GM23338 (cell line): Measurements from ENCODE around the gene GJD2. TPM values are rescaled to one million over a fixed set of nuclear protein-coding genes. Genes with fewer than 3 reads are reported as not detected.
A peak's percentile ranks its signal among the peaks of the same experiment; 100 is the strongest.

Experiments used
- ATAC-seq: fragments of 200-7000 bp; cut with Tn5 transposase; 3 replicates; pipeline ENCODE4 v1.9.1; 2020
- DNase-seq: peaks from one replicate; pipeline ENCODE4 v3.0.0-alpha.2; 2015; ENCODE audit warnings: low spot score
- H2AFZ ChIP-seq: fragments of 200-600 bp; sonication (generic); 2 replicates; pipeline ENCODE4 v1.8.0; 2016; ENCODE audit warnings: antibody characterized with exemption, mild to moderate bottlenecking, moderate library complexity
- H3F3A ChIP-seq: fragments of 200-600 bp; sonication (generic); replicated peaks from 2 replicates; pipeline ENCODE4 v1.8.0; 2017; ENCODE audit warnings: antibody characterized with exemption, mixed run types, low read depth
- H3K27ac ChIP-seq: fragments of 200-600 bp; sonication (generic); 2 replicates; pipeline ENCODE4 v1.6.1; 2016; ENCODE audit warnings: low read depth
- H3K27me3 ChIP-seq: fragments of 200-600 bp; sonication (generic); 2 replicates; pipeline ENCODE4 v1.8.0; 2016; ENCODE audit warnings: mild to moderate bottlenecking, mixed run types, moderate library complexity; ENCODE audit not compliant: insufficient read depth
- H3K36me3 ChIP-seq: fragments of 200-600 bp; sonication (generic); 2 replicates; pipeline ENCODE4 v1.8.0; 2016; ENCODE audit warnings: mild to moderate bottlenecking; ENCODE audit not compliant: insufficient read depth
- H3K4me1 ChIP-seq: fragments of 200-600 bp; sonication (generic); 2 replicates; pipeline ENCODE4 v1.8.0; 2016; ENCODE audit warnings: mild to moderate bottlenecking, moderate library complexity; ENCODE audit not compliant: insufficient read depth
- H3K4me2 ChIP-seq: fragments of 200-600 bp; sonication (generic); 2 replicates; pipeline ENCODE4 v1.7.1; 2017; ENCODE audit warnings: mixed run types
- H3K4me3 ChIP-seq: fragments of 200-600 bp; sonication (generic); 2 replicates; pipeline ENCODE4 v1.6.1; 2016; ENCODE audit warnings: mixed run types
- H3K79me2 ChIP-seq: fragments of 200-600 bp; sonication (generic); replicated peaks from 2 replicates; pipeline ENCODE4 v1.8.0; 2017; ENCODE audit warnings: mild to moderate bottlenecking; ENCODE audit not compliant: insufficient read depth
- H3K9me2 ChIP-seq: fragments of 200-600 bp; sonication (generic); 2 replicates; pipeline ENCODE4 v1.8.0; 2017; ENCODE audit not compliant: insufficient read depth
- H4K20me1 ChIP-seq: fragments of 200-600 bp; sonication (generic); replicated peaks from 2 replicates; pipeline ENCODE4 v1.8.0; 2017; ENCODE audit warnings: mild to moderate bottlenecking; ENCODE audit not compliant: insufficient read depth
- H3K27ac Mint-ChIP-seq: 2 replicates; pipeline ENCODE4 v1.8.0; 2020; ENCODE audit warnings: inconsistent platforms, mild to moderate bottlenecking, moderate library complexity, mixed read lengths
- H3K27me3 Mint-ChIP-seq: 3 replicates; pipeline ENCODE4 v1.8.0; 2022; ENCODE audit warnings: low read depth, mild to moderate bottlenecking, moderate library complexity, mixed read lengths, inconsistent platforms; ENCODE audit not compliant: insufficient read depth, poor library complexity
- H3K36me3 Mint-ChIP-seq: 3 replicates; pipeline ENCODE4 v1.8.0; 2021; ENCODE audit warnings: low read depth, mild to moderate bottlenecking, inconsistent platforms, moderate library complexity, mixed read lengths
- H3K4me1 Mint-ChIP-seq: 3 replicates; pipeline ENCODE4 v1.8.0; 2020; ENCODE audit warnings: mild to moderate bottlenecking, inconsistent platforms, mixed read lengths
- H3K4me3 Mint-ChIP-seq: 3 replicates; pipeline ENCODE4 v1.8.0; 2021; ENCODE audit warnings: moderate library complexity, mild to moderate bottlenecking, inconsistent platforms, mixed read lengths
- H3K9me3 Mint-ChIP-seq: 3 replicates; pipeline ENCODE4 v1.8.0; 2020; ENCODE audit warnings: moderate library complexity, mild to moderate bottlenecking, inconsistent platforms, mixed read lengths
- CREB1 ChIP-seq: fragments of 250-450 bp; sonication (Bioruptor Pico); IDR thresholded peaks from 2 replicates; pipeline ENCODE4 v1.5.0; 2020; ENCODE audit warnings: low read depth, mild to moderate bottlenecking, moderate library complexity
- EZH2 ChIP-seq: fragments of 200-600 bp; sonication (generic); IDR thresholded peaks from one replicate; pipeline ENCODE4 v1.8.0; 2017; ENCODE audit warnings: antibody characterized with exemption, mild to moderate bottlenecking, low read depth; ENCODE audit not compliant: unreplicated experiment
- EZH2phosphoT487 ChIP-seq: fragments of 200-600 bp; sonication (generic); IDR thresholded peaks from one replicate; pipeline ENCODE4 v1.8.1; 2018; ENCODE audit warnings: antibody characterized with exemption; ENCODE audit not compliant: unreplicated experiment
- JUNB ChIP-seq: IDR thresholded peaks from one replicate; pipeline ENCODE4 v1.6.1; 2016; ENCODE audit warnings: antibody characterized with exemption; ENCODE audit not compliant: unreplicated experiment
- NANOG ChIP-seq: IDR thresholded peaks from 2 replicates; pipeline ENCODE4 v1.6.1; 2016; ENCODE audit warnings: antibody characterized with exemption, borderline replicate concordance
- STAT1 ChIP-seq: IDR thresholded peaks from one replicate; pipeline ENCODE4 v1.6.1; 2016; ENCODE audit warnings: antibody characterized with exemption; ENCODE audit not compliant: unreplicated experiment
- ZNF114 ChIP-seq: fragments of 250-450 bp; sonication (Bioruptor Pico); IDR thresholded peaks from 2 replicates; pipeline ENCODE4 v1.5.0; 2020; ENCODE audit warnings: mild to moderate bottlenecking, moderate library complexity
- ZNF331 ChIP-seq: fragments of 250-450 bp; sonication (Bioruptor Pico); IDR thresholded peaks from 2 replicates; pipeline ENCODE4 v1.5.0; 2020; ENCODE audit warnings: low read depth, mild to moderate bottlenecking, moderate library complexity
- polyA plus RNA-seq: library from polyadenylated mRNA; unstranded; fragments of >200 nt; fragmentation: Nextera tagmentation; extraction: Ambion mirVana; gene quantifications from 2 replicates; pipeline ENCODE4 v1.2.1, GENCODE V29; 2016
- total RNA-seq: library from RNA; depleted of rRNA; stranded (reverse); fragments of >200 nt; shearing (Covaris generic); gene quantifications from 2 replicates; pipeline ENCODE4 v1.2.3, GENCODE V29; 2014
- TF ChIP-seq, protein P1 (sequence below): IDR thresholded peaks from one replicate; pipeline ENCODE4 v1.6.1; 2018; ENCODE audit warnings: antibody characterized with exemption; ENCODE audit not compliant: unreplicated experiment
- TF ChIP-seq, protein P2 (sequence below): IDR thresholded peaks from 2 replicates; pipeline ENCODE4 v1.6.1; 2016; ENCODE audit warnings: antibody characterized with exemption

GJD2 gene
- total and polyA plus RNA-seq, 2 experiments from 2014 or later: 0.29 to 0.63 TPM

DNA sequence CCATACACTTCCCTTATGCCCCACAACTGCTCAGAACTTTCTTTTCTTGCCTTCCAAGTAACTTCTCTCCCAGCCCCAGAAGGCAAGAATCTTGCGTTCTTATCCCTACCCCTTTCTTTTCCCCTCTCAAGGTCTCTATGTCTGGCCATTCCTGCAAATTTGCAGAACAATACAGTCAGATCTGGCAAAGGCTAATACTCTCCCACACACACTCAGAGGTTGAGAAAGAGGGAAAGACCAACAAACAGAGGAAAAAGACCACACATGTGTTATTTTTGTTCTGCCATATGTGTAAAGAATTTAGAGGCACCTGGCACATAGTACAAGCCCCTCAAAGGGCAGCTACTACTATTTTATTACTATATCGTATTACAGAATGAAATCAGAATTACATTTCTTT lies 25.7 kb downstream of the GJD2 start (continued):
- TF ChIP-seq, protein P1, sequence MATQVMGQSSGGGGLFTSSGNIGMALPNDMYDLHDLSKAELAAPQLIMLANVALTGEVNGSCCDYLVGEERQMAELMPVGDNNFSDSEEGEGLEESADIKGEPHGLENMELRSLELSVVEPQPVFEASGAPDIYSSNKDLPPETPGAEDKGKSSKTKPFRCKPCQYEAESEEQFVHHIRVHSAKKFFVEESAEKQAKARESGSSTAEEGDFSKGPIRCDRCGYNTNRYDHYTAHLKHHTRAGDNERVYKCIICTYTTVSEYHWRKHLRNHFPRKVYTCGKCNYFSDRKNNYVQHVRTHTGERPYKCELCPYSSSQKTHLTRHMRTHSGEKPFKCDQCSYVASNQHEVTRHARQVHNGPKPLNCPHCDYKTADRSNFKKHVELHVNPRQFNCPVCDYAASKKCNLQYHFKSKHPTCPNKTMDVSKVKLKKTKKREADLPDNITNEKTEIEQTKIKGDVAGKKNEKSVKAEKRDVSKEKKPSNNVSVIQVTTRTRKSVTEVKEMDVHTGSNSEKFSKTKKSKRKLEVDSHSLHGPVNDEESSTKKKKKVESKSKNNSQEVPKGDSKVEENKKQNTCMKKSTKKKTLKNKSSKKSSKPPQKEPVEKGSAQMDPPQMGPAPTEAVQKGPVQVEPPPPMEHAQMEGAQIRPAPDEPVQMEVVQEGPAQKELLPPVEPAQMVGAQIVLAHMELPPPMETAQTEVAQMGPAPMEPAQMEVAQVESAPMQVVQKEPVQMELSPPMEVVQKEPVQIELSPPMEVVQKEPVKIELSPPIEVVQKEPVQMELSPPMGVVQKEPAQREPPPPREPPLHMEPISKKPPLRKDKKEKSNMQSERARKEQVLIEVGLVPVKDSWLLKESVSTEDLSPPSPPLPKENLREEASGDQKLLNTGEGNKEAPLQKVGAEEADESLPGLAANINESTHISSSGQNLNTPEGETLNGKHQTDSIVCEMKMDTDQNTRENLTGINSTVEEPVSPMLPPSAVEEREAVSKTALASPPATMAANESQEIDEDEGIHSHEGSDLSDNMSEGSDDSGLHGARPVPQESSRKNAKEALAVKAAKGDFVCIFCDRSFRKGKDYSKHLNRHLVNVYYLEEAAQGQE: no peak
- TF ChIP-seq EZH2phosphoT487 (no peak), ZNF114 (CRISPR knock-in tag) (no peak), EZH2 (no peak)

DNA sequence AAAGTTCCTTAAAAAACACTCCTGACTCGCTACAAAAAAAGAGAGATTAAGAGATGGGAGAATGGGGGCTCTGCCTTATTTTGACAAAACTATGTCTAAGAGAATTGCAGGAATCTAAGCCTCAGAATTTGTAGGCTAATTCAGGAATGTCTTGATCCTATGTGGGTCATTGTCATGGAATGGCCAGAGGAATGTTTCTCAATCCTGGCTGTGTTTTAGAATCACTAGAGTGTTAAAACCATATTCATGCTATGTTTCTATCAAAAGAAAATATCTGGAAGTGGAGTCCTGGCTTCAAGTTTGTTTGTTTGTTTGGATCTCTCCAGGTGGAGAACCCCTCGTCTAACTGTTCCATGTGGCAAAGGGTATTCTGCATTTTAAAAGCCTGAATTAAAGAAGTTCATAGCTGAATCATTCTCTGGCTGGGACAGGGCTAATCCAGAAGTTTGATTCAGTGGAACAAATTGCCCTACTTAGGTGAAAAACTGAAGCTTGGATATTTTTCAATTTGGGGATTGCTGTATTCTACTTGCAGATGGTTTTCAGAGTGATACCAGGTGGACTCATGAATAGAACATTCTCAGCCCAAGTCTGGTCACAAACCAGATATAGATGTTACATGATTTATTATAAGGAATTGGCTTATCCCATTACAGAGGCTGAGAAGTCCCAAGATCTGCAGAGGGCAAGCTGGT lies 28.2 kb downstream of the GJD2 start:
- DNase-seq (peak; percentile 84), ATAC-seq (peak; percentile 20)
- peak overlapping the region; percentile 72; the same call in 1 of the 2 replicates for H3K27ac Mint-ChIP-seq
- TF ChIP-seq EZH2 (no peak), NANOG (peak; percentile 57; the same call in 1 of the 2 replicates), CREB1 (CRISPR knock-in tag) (no peak)
- H3K4me1 Mint-ChIP-seq: peaks cover 38% of the 10 kb centered on the region
- Histone ChIP-seq H3K4me2 (peak overlapping the region; percentile 17; the same call in 1 of the 2 replicates), H4K20me1 (no peaks in the 10 kb centered on the region), H3K4me1 (peaks cover 45% of the 10 kb centered on the region), H3F3A (no peaks in the 10 kb centered on the region), H3K36me3 (no peaks in the 10 kb centered on the region), H3K4me3 (no peak overlapping the region), H3K9me2 (0 out of 2 replicates have a peak, but pooled peaks cover 5% of the 10 kb centered on the region), H3K79me2 (no peaks in the 10 kb centered on the region), H2AFZ (no peak overlapping the region), H3K27me3 (no peaks in the 10 kb centered on the region), H3K27ac (peak overlapping the region; percentile 83)
- H3K9me3 Mint-ChIP-seq: peaks cover 12% of the 10 kb centered on the region
- H3K27me3 Mint-ChIP-seq: no peaks in the 10 kb centered on the region
- peaks cover 7% of the 10 kb centered on the region; the same call in 1 of the 3 replicates for H3K36me3 Mint-ChIP-seq
- H3K4me3 Mint-ChIP-seq: no peak overlapping the region

DNA sequence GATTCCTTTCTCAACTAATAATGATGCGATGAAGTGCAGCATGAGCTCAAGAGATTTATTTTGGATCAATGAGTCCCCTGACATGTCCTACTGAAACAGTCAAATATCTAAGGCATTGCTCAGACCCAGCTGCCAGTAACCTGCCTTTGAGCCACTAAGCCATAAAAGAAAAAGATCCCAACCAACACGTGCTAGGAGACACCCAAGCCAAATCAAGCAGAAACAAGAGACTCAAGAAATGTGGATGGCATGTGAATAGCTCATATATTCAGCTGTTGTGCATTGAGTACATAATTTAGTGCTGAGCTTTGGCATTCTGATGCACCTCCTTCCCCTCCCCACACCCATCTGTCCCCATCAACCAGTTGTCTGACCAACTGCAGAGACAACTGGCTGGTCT lies 29.2 kb downstream of the GJD2 start:
- H3K27ac ChIP-seq: peak overlapping the region; percentile 83; the same call in 1 of the 2 replicates
- Mint-ChIP-seq H3K27me3 (no peaks in the 10 kb centered on the region), H3K4me3 (no peak overlapping the region), H3K9me3 (peaks cover 12% of the 10 kb centered on the region), H3K36me3 (peaks cover 7% of the 10 kb centered on the region; the same call in 1 of the 3 replicates), H3K27ac (no peak overlapping the region), H3K4me1 (peaks cover 42% of the 10 kb centered on the region)
- H3K4me2 ChIP-seq: peak overlapping the region; percentile 17
- H3K4me1 ChIP-seq: peaks cover 48% of the 10 kb centered on the region
- H2AFZ ChIP-seq: no peak overlapping the region
- no peak for DNase-seq
- no peaks in the 10 kb centered on the region for H3K36me3 ChIP-seq
- H3K9me2 ChIP-seq: 0 out of 2 replicates have a peak, but pooled peaks cover 5% of the 10 kb centered on the region
- H3K27me3 ChIP-seq: no peaks in the 10 kb centered on the region
- H3F3A ChIP-seq: no peaks in the 10 kb centered on the region
- no peak for ATAC-seq
- no peaks in the 10 kb centered on the region for H4K20me1 ChIP-seq
- H3K4me3 ChIP-seq: no peak overlapping the region
- H3K79me2 ChIP-seq: no peaks in the 10 kb centered on the region
- TF ChIP-seq CREB1 (CRISPR knock-in tag) (no peak), STAT1 (no peak), ZNF331 (no peak), EZH2phosphoT487 (no peak), JUNB (no peak)
- TF ChIP-seq, protein P2, sequence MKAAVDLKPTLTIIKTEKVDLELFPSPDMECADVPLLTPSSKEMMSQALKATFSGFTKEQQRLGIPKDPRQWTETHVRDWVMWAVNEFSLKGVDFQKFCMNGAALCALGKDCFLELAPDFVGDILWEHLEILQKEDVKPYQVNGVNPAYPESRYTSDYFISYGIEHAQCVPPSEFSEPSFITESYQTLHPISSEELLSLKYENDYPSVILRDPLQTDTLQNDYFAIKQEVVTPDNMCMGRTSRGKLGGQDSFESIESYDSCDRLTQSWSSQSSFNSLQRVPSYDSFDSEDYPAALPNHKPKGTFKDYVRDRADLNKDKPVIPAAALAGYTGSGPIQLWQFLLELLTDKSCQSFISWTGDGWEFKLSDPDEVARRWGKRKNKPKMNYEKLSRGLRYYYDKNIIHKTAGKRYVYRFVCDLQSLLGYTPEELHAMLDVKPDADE: no peak
